ENCODE results near the gene PSMD14.
"Not testable (repeated sequence)": the region's sequence is repeated elsewhere in the genome, so short reads cannot be mapped to it uniquely, and the experiment has no call there.

Gene PSMD14

GRCh38 chr2:161280906-161281323 is 27.3 kb upstream of the PSMD14 start:
- not testable (repeated sequence) for H3K4me1 ChIP-seq; H3K4me3 ChIP-seq (ENCODE audit: low read depth, low read length); H3K27me3 ChIP-seq; H3K9me3 ChIP-seq; H3K36me3 ChIP-seq
- TF ChIP-seq CTCF (IDR thresholded peaks at IDR 0.05; ENCODE audit: low read depth, low read length), result peak; percentile 35
- peak; percentile 70 for DNase-seq

GRCh38 chr2:161281615-161282310 is 26.5 kb upstream of the PSMD14 start:
- not testable (repeated sequence) for H3K27me3 ChIP-seq

GRCh38 chr2:161282311-161282644 is 25.9 kb upstream of the PSMD14 start:
- not testable (repeated sequence) for H3K4me1 ChIP-seq; H3K4me3 ChIP-seq (ENCODE audit: low read depth, low read length); H3K27me3 ChIP-seq; H3K9me3 ChIP-seq; H3K36me3 ChIP-seq
- DNase-seq, result peak; percentile 32

More at GRCh38 chr2:161281615-161282310, 26.5 kb upstream of the PSMD14 start:
- H3K4me1 ChIP-seq; H3K4me3 ChIP-seq (ENCODE audit: low read depth, low read length); H3K36me3 ChIP-seq; H3K9me3 ChIP-seq: not testable (repeated sequence)
- DNase-seq, result peak; percentile 18

GRCh38 chr2:161283926-161284325 is 24.3 kb upstream of the PSMD14 start:
- DNase-seq, result no peak
- H3K4me1 ChIP-seq, result no peaks in the 10 kb centered on the region
- H3K9me3 ChIP-seq, result no peaks in the 10 kb centered on the region
- no peak for TF ChIP-seq CTCF (IDR thresholded peaks at IDR 0.05; ENCODE audit: low read depth, low read length)
- H3K27me3 ChIP-seq, result no peaks in the 10 kb centered on the region
- H3K36me3 ChIP-seq, result no peaks in the 10 kb centered on the region
- H3K4me3 ChIP-seq (ENCODE audit: low read depth, low read length), result no peak overlapping the region

- no peak for DNase-seq
- no peak overlapping the region for H3K4me3 ChIP-seq (ENCODE audit: low read depth, low read length)
- H3K36me3 ChIP-seq, result no peaks in the 10 kb centered on the region
- H3K27me3 ChIP-seq, result no peaks in the 10 kb centered on the region
- H3K4me1 ChIP-seq, result no peaks in the 10 kb centered on the region
- TF ChIP-seq CTCF (IDR thresholded peaks at IDR 0.05; ENCODE audit: low read depth, low read length), result no peak
- no peaks in the 10 kb centered on the region for H3K9me3 ChIP-seq
Observed at GRCh38 chr2:161303535-161304050, 4.6 kb upstream of the PSMD14 start.

GRCh38 chr2:161306919-161307318 is 1.3 kb upstream of the PSMD14 start:
- H3K4me3 ChIP-seq (ENCODE audit: low read depth, low read length), result no peak overlapping the region
- no peaks in the 10 kb centered on the region for H3K9me3 ChIP-seq
- no peak for DNase-seq
- TF ChIP-seq CTCF (IDR thresholded peaks at IDR 0.05; ENCODE audit: low read depth, low read length), result 0 out of 2 replicates have a peak, but pooled peaks have one; percentile 22
- H3K27me3 ChIP-seq, result no peaks in the 10 kb centered on the region
- no peaks in the 10 kb centered on the region for H3K36me3 ChIP-seq
- H3K4me1 ChIP-seq, result no peaks in the 10 kb centered on the region

- peak overlapping the region; percentile 80 for H3K4me3 ChIP-seq (ENCODE audit: low read depth, low read length)
- no peaks in the 10 kb centered on the region for H3K4me1 ChIP-seq
- H3K36me3 ChIP-seq, result no peaks in the 10 kb centered on the region
- no peak for DNase-seq
- TF ChIP-seq CTCF (IDR thresholded peaks at IDR 0.05; ENCODE audit: low read depth, low read length), result no peak
- H3K27me3 ChIP-seq, result no peaks in the 10 kb centered on the region
- H3K9me3 ChIP-seq, result no peaks in the 10 kb centered on the region
Observed at GRCh38 chr2:161307676-161308075, 549 bp upstream of the PSMD14 start.

All from BE2C (cell line).